ENCODE results near the gene BCR. TPM values are rescaled to one million over a fixed set of nuclear protein-coding genes. Genes with fewer than 3 reads are reported as not detected.

Gene BCR
- total and polyA plus RNA-seq, 12 donors = 18.7 to 64.3 (median 42.4) TPM

DNA sequence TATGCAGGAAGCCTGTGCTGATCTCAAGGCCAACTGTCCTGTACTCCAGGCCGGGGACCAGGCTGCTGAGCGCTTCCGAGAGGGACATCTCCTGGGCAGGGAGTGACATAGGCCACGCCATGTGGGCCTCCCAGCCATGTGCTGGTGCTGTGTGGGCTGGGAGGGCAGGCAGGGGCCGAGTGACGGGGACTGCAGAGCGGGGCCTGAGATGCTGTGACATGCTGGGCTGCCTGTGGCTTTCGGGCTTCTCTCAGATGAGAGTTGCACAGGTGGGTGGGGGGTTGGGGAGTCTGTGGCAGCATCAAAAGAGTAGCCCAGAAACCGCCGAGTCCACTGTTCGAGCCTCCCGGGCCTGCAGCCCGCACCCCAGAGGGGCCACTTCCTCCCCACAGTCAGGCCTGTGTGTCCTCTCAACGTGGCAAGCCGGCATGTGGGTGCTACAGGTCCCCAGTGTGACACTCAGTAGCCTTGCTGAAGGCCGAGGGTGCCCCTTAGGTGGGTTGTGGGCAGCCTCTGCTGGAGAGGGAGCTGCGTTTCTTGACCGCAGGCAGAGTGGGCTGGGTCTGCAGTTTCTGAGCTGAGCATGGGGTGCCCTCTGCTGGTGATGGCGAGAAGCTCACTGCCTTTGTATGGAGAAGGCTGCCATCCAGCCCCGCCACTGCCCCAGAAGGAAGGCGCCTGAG, 101.2 kb downstream of the BCR start:
- H3K4me1 ChIP-seq (replicated peaks in 1 of 2) = peaks cover 0 to 11% of the 10 kb centered on the region in 2 donors
- 39 to 53% (median 51%) methylated on average over 11 to 21 of the region's 21 CpGs; no CpG with 5 or more reads in 1 of the 4 donors for WGBS, 4 donors
- peaks cover 0 to 17% of the 10 kb centered on the region in 2 donors for H3K36me3 ChIP-seq (replicated peaks in 1 of 2)

GRCh38 chr22:23282089-23282501, 101.8 kb downstream of the BCR start:
- peak; percentile 82 to 94 (median 90) for DNase-seq
- TF ChIP-seq, protein P1, sequence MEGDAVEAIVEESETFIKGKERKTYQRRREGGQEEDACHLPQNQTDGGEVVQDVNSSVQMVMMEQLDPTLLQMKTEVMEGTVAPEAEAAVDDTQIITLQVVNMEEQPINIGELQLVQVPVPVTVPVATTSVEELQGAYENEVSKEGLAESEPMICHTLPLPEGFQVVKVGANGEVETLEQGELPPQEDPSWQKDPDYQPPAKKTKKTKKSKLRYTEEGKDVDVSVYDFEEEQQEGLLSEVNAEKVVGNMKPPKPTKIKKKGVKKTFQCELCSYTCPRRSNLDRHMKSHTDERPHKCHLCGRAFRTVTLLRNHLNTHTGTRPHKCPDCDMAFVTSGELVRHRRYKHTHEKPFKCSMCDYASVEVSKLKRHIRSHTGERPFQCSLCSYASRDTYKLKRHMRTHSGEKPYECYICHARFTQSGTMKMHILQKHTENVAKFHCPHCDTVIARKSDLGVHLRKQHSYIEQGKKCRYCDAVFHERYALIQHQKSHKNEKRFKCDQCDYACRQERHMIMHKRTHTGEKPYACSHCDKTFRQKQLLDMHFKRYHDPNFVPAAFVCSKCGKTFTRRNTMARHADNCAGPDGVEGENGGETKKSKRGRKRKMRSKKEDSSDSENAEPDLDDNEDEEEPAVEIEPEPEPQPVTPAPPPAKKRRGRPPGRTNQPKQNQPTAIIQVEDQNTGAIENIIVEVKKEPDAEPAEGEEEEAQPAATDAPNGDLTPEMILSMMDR (IDR thresholded peaks at IDR 0.05) = peak in 3 of 6 experiments; percentile 16 to 46 (median 31)
- TF ChIP-seq POLR2A (IDR thresholded peaks at IDR 0.05) = no peak
- Histone ChIP-seq H3K36me3 (replicated peaks in 1 of 2) (peaks cover 0 to 23% of the 10 kb centered on the region in 2 donors), H3K27me3 (no peaks in the 10 kb centered on the region), H3K27ac (peak overlapping the region in 2 of 5 donors; percentile 66 to 80), H3K9me3 (replicated peaks in 1 of 3) (no peaks in the 10 kb centered on the region), H3K4me3 (no peak overlapping the region), H3K4me1 (replicated peaks in 1 of 2) (peaks cover 0 to 11% of the 10 kb centered on the region in 2 donors)
- WGBS, 4 donors = 21 to 39% (median 35%) methylated on average over 5 to 16 of the region's 16 CpGs
- intact Hi-C loops (cut with DNase I) = loop anchor here (2.0 to 5.0 kb wide), 3 partner anchors 105 to 325 kb away; no protein-coding TSS in a partner anchor

More for the DNA sequence above, 101.2 kb downstream of the BCR start:
- no peaks in the 10 kb centered on the region for H3K9me3 ChIP-seq (replicated peaks in 1 of 3)
- H3K27ac ChIP-seq = peak overlapping the region in 3 of 5 donors; percentile 41 to 80 (median 66)
- intact Hi-C loops (cut with DNase I) = loop anchor here (2.0 to 5.0 kb wide), 3 partner anchors 104 to 324 kb away; no protein-coding TSS in a partner anchor
- DNase-seq = peak; percentile 72 to 94 (median 82)
- no peak overlapping the region for H3K4me3 ChIP-seq
- H3K27me3 ChIP-seq = no peaks in the 10 kb centered on the region
- TF ChIP-seq POLR2A (IDR thresholded peaks at IDR 0.05) = peak in 1 of 2 donors; percentile 6
- TF ChIP-seq, protein P1 (IDR thresholded peaks at IDR 0.05) = peak; percentile 87 to 98 (median 94)

- H3K36me3 ChIP-seq (replicated peaks in 1 of 2) = peaks cover 0 to 27% of the 10 kb centered on the region in 2 donors
- TF ChIP-seq, protein P1 (IDR thresholded peaks at IDR 0.05) = no peak
- no peak for TF ChIP-seq POLR2A (IDR thresholded peaks at IDR 0.05)
- H3K9me3 ChIP-seq (replicated peaks in 1 of 3) = no peaks in the 10 kb centered on the region
- H3K4me1 ChIP-seq (replicated peaks in 1 of 2) = peaks cover 0 to 11% of the 10 kb centered on the region in 2 donors
- H3K27me3 ChIP-seq = no peaks in the 10 kb centered on the region
- peak overlapping the region in 2 of 5 donors; percentile 50 to 66 for H3K27ac ChIP-seq
- intact Hi-C loops (cut with DNase I) = loop anchor here (2.0 to 5.0 kb wide), 3 partner anchors 105 to 325 kb away; no protein-coding TSS in a partner anchor
- WGBS, 4 donors = 90 to 94% (median 93%) methylated on average over 6 to 10 of the region's 10 CpGs
- DNase-seq = no peak
- no peak overlapping the region for H3K4me3 ChIP-seq
These were observed 102.2 kb downstream of the BCR start for GRCh38 chr22:23282516-23282915.

- WGBS, 4 donors = 97 to 98% (median 97%) methylated on average over 7 to 11 of the region's 11 CpGs; no CpG with 5 or more reads in 1 of the 4 donors
- H3K27me3 ChIP-seq = no peaks in the 10 kb centered on the region
- H3K9me3 ChIP-seq (replicated peaks in 1 of 3) = no peaks in the 10 kb centered on the region
- no peak for DNase-seq
- peak overlapping the region in 1 of 5 donors; percentile 66 for H3K27ac ChIP-seq
- no peak for TF ChIP-seq POLR2A (IDR thresholded peaks at IDR 0.05)
- TF ChIP-seq, protein P1 (IDR thresholded peaks at IDR 0.05) = no peak
- H3K36me3 ChIP-seq (replicated peaks in 1 of 2) = peaks cover 0 to 27% of the 10 kb centered on the region in 2 donors
- intact Hi-C loops (cut with DNase I) = loop anchor here (2.0 to 5.0 kb wide), 3 partner anchors 106 to 326 kb away; no protein-coding TSS in a partner anchor
- H3K4me1 ChIP-seq (replicated peaks in 1 of 2) = peaks cover 0 to 11% of the 10 kb centered on the region in 2 donors
- H3K4me3 ChIP-seq = no peak overlapping the region
These were observed 102.7 kb downstream of the BCR start for GRCh38 chr22:23282986-23283385.
